HL-60/S4 treated with phorbol 12-myristate 13-acetate at 8.2 ng/mL for 4 days and 3 days (cell line): ENCODE data around the gene GREM1.

ENCODE experiments used
- in situ Hi-C: fragments of 300-500 bp; cut with MboI; formaldehyde crosslinking; loops from 2 replicates; pipeline ENCODE4 v1.15.0; 2022; ENCODE audit warnings: low sequenced_read_pairs

The GREM1 gene

GRCh38 chr15:32717426-32718226 lies at the start of gene GREM1:
TSS of gene GREM1 (plus strand) at chr15:32718004. CDS start at chr15:32730691, 12,687 bp downstream.
- in situ Hi-C loops, result no loop called here

- in situ Hi-C loops, result loop anchor here (25.0 kb wide), 1 partner anchor 268 kb away; no protein-coding TSS in a partner anchor
Observed at GRCh38 chr15:32668942-32669341, 48.9 kb upstream of the GREM1 start.

DNA sequence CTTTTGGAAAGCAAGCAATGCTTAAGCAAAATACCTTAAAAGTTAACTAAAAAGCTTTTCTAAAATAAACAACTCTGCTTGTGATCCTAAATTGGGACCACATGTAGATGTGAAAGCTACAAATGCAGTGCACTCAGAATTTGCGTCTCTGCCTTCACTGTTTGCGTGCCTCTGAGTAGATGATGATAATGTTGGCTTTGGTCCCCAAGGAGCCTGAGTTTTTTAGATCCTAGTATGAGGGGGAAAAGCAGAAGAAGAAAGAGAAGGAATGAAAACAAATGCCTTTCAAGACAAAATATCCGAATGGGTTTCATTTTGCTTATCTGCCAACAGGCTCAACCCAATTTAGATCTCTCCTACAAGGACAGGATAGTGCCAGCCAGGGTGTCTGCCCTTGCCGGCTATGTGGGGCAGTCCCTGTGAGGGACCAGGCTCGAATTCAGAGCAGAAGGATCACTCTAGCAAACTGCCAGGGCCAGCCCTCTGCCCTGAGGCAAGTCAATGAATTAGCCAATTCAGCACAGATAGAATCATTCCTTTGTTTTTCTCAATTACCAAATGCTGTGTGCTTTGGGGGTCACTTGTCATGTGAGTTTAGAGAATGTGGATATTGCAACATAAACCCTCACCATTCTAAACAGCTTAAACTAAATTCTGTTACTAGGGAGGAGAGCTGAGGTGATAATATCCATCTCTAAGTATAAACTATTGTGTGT lies 47.8 kb upstream of the GREM1 start:
- in situ Hi-C loops, result loop anchor here (25.0 kb wide), 1 partner anchor 267 kb away; no protein-coding TSS in a partner anchor

GRCh38 chr15:32670623-32671022 lies 47.2 kb upstream of the GREM1 start:
- in situ Hi-C loops, result loop anchor here (25.0 kb wide), 1 partner anchor 267 kb away; no protein-coding TSS in a partner anchor

- in situ Hi-C loops, result loop anchor here (25.0 kb wide), 1 partner anchor 266 kb away; no protein-coding TSS in a partner anchor
Observed at GRCh38 chr15:32671339-32672325, 46.2 kb upstream of the GREM1 start.

DNA sequence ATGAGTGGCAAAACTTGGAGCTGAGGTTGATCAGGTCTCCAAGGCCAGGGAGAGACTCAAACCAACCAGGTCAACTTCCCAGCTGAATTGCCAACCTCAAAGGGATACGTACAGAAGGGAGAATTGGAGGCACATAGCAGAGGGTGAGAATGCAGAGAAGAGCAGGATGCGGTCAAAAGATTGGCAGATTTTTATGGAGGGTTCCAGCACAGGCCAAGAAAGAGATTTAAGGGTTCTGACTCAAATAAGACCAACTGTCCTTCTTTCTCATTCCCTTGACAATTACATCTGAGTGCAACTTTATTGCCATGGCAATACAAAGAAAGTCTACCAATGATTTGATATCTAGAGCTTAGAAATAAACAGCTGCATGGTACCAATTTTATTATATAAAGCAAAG lies 43.1 kb upstream of the GREM1 start:
- in situ Hi-C loops, result loop anchor here (25.0 kb wide), 1 partner anchor 263 kb away; no protein-coding TSS in a partner anchor

DNA sequence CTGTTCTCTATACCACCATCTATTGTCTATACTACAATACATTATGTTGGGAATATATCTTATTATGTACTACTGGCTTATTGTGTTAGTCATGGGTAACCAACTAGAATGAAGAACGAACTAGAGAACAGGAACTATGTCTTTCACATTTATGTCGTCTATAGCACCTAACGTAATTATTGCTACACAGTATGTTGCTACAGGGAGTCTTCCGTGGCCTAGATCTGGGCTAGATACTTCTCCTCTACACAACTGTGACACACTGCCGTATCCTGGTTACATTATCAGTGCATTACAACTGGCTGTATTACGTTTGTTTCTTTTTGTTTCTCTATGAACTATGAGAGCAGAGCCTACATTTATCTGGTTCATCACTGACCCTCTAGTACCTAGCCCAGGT lies 42.3 kb upstream of the GREM1 start:
- in situ Hi-C loops, result no loop called here

DNA sequence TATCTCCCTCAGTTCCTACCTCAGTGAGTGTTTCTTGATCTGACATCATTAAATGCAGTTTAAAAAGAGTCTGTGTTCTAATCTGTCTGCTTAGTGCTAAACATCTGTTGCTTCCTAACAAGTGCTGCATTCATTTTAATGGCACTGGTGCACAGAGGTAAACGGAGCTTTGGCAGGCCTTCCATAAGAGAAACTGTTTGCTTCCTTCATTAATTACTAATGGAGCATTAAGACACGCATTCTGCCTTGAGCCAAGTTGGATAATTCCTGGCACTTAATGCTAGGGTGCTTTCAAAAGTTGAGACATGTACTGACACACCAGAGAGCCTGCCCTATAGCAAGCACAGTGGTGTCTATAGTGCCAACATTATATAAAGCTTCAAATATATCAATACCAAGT lies 41.6 kb upstream of the GREM1 start:
- in situ Hi-C loops, result no loop called here

GRCh38 chr15:32677238-32677750 lies 40.5 kb upstream of the GREM1 start:
- in situ Hi-C loops, result no loop called here

DNA sequence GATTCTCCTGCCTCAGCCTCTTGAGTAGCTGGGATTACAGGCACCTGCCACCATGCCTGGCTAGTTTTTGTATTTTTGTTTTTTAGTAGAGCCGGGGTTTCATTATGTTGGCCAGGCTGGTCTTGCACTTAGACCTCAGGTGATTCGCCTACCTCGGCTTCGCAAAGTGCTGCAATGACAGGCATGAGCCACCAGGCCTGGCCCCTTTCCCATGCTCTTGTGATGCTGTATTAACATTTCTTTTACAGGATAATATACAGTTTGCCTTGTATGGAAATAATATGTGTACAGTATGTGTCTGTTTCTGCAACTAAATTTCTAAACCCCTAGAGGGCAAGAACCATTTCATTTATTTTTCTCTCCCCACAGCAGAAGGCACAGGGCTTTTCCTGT lies 38.5 kb upstream of the GREM1 start:
- in situ Hi-C loops, result no loop called here

GRCh38 chr15:32682569-32682968 lies 35.2 kb upstream of the GREM1 start:
- in situ Hi-C loops, result no loop called here

- in situ Hi-C loops, result no loop called here
Observed at GRCh38 chr15:32682977-32683630, 34.7 kb upstream of the GREM1 start.

- in situ Hi-C loops, result no loop called here
Observed at GRCh38 chr15:32683906-32684584, 33.8 kb upstream of the GREM1 start.

DNA sequence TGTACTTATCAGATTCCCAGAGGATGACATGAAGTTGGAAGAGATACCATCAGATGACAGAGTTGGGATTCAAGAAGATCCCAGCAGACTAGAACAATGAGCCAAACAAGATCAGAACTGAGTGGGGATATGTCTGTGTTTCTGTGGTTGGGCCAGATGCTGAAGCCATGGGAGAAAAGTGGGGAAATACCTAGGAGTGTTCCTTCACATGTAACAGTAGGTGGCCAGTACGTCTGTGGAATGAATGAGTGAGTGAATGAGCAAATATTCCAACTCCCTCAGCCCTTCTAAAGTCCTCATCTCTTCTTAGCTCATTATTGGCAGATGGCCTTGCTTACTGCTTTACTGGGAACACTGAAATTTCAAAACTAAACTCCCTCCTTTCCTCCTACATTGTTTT lies 32.2 kb upstream of the GREM1 start:
- in situ Hi-C loops, result no loop called here

DNA sequence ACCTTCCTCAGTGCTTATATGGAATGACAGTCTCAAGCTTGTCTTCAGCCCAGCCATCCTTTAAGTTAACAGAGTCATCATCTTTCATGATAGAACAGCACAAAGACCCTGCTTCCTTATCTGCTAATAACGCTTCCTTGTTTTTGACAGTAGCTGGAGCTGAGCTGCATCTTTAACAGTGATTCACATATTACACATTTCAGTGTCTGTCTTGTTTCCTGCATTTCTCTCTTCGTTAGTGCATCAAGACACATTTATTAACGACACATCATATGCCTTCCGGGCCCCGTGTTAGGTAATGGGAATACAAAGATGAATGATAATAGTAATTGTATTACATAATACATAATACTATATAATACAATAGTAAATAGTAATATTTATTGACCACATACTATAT lies 30.2 kb upstream of the GREM1 start:
- in situ Hi-C loops, result no loop called here

GRCh38 chr15:32688151-32688639 lies 29.6 kb upstream of the GREM1 start:
- in situ Hi-C loops, result no loop called here

- in situ Hi-C loops, result no loop called here
Observed at GRCh38 chr15:32690941-32691688, 26.7 kb upstream of the GREM1 start.

DNA sequence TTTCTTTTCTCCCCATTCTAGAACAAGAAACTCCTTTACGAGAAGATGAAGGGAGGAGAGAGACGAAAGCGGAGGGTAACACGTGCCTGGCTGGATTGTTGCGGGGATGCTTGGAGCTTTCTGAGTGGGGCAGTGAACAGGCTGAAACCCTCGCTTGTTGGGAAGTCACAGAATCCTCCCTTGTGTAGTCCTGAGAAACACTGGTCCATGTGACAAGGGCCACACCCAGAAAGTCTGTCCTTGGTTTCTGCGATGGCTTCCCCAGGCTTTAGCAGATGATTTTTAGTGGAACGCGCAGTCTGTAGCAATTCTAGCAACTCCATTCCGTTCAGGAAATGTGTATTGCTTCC lies 26.1 kb upstream of the GREM1 start:
- in situ Hi-C loops, result no loop called here

GRCh38 chr15:32692286-32692685 lies 25.5 kb upstream of the GREM1 start:
- in situ Hi-C loops, result no loop called here
